ENCODE measurements around the gene NACA2. TPM values are rescaled to one million over a fixed set of nuclear protein-coding genes. Genes with fewer than 3 reads are reported as not detected.
A peak's percentile ranks its signal among the peaks of the same experiment; 100 is the strongest.

The NACA2 gene
- polyA plus RNA-seq, 2 of the 4 experiments (the other 2 are of a cell fraction): 0.34 to 0.40 TPM

DNA sequence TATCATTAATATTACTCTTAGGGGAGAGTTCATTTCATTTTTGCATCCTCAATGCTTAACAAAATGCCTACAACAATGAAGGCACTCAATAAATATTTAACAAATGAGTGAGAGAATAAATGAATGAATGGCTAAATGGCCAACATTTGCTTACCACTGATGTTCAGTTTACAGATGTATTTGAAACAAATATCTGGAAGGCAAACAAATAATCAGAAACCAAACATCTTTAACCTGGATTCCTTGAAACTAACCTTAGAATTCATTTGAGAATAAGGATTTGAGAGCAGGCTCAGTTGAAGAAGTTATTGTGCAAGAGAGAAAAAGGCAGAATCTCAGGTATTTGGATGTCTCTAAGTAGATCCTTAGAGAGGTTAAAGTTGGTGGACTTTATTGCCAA, 8.4 kb downstream of the NACA2 start:
- DNase-seq (ENCODE audit: low read depth in 1 of 2, low spot score in 1 of 2): no peak
- CTCF ChIA-PET: interaction anchor here (0.6 to 11.5 kb wide), 15 partner anchors 8 to 611 kb away, joined by 3 to 138 read pairs (median 4); no protein-coding TSS in a partner anchor
- H3K27ac ChIP-seq: no peak overlapping the region
- no peak for ATAC-seq
- no peaks in the 10 kb centered on the region for H3K9me3 ChIP-seq
- H3K4me2 ChIP-seq: peak overlapping the region; percentile 19; the same call in 2 of the 3 replicates
- H3K4me3 ChIP-seq: no peak overlapping the region
- TF ChIP-seq MYC (IDR thresholded peaks at IDR 0.05; ENCODE audit: borderline replicate concordance, low read length) (no peak), ZNF302 (CRISPR knock-in tag; IDR thresholded peaks at IDR 0.05) (no peak), HEYL (CRISPR knock-in tag; IDR thresholded peaks at IDR 0.05) (no peak), ZSCAN20 (CRISPR knock-in tag; IDR thresholded peaks at IDR 0.05) (no peak), MAFK (IDR thresholded peaks at IDR 0.05; ENCODE audit: partially characterized antibody) (no peak), FOSB (CRISPR knock-in tag; IDR thresholded peaks at IDR 0.05) (no peak), GATA3 (IDR thresholded peaks at IDR 0.05; ENCODE audit: borderline replicate concordance) (no peak), CEBPB (IDR thresholded peaks at IDR 0.05) (no peak), POLR2AphosphoS2 (conservative IDR thresholded peaks at IDR 0.05; ENCODE audit: low read length) (no peak), FOSL2 (IDR thresholded peaks at IDR 0.05) (no peak), FOSL2 (CRISPR knock-in tag; IDR thresholded peaks at IDR 0.05) (no peak), EP300 (IDR thresholded peaks at IDR 0.05) (no peak)
- TF ChIP-seq, protein P1, sequence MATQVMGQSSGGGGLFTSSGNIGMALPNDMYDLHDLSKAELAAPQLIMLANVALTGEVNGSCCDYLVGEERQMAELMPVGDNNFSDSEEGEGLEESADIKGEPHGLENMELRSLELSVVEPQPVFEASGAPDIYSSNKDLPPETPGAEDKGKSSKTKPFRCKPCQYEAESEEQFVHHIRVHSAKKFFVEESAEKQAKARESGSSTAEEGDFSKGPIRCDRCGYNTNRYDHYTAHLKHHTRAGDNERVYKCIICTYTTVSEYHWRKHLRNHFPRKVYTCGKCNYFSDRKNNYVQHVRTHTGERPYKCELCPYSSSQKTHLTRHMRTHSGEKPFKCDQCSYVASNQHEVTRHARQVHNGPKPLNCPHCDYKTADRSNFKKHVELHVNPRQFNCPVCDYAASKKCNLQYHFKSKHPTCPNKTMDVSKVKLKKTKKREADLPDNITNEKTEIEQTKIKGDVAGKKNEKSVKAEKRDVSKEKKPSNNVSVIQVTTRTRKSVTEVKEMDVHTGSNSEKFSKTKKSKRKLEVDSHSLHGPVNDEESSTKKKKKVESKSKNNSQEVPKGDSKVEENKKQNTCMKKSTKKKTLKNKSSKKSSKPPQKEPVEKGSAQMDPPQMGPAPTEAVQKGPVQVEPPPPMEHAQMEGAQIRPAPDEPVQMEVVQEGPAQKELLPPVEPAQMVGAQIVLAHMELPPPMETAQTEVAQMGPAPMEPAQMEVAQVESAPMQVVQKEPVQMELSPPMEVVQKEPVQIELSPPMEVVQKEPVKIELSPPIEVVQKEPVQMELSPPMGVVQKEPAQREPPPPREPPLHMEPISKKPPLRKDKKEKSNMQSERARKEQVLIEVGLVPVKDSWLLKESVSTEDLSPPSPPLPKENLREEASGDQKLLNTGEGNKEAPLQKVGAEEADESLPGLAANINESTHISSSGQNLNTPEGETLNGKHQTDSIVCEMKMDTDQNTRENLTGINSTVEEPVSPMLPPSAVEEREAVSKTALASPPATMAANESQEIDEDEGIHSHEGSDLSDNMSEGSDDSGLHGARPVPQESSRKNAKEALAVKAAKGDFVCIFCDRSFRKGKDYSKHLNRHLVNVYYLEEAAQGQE (IDR thresholded peaks at IDR 0.05): no peak
- POLR2A ChIA-PET: interaction anchor here (0.5 kb wide), 1 partner anchor 281 kb away, joined by 4 read pairs; the partner anchor contains the start of gene BRIP1
- peaks cover 29% of the 10 kb centered on the region for H3K4me1 ChIP-seq
- FAIRE-seq: no peak

DNA sequence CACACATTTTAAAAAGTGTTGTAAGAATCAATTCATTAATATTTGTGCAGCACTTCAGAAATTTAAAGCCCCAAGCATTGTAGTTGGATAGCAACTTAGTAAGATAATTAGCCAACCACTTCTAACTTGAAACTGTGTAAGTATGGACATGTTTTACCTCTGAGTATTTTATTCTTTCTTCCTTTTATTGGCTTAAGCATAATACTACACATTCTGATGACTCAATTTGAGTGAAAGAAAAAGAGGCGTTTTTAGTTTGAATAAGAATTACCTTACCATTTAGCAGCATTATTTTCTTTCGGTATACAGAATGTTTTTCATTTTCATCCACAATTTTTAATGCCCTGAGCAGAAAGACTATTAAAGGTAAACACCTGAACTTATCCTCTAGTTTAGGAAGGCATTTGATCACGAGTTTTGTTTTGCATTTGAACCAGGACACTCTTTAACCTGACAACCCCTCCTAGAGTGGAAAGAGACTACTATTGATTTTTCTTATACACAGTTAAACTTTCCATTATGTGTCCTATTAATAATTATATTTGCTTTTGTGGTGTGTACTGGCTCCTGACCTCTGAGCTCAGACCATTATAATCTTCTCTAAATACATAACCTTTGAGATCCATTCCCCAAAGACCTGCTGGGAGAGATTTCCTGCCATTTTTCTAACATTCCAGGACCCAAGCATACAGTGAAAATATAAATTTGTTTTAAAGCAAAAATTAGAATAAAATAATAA, 9.2 kb downstream of the NACA2 start:
- no peak for ATAC-seq
- CTCF ChIA-PET: interaction anchor here (0.9 to 11.5 kb wide), 4 partner anchors 9 to 610 kb away, joined by 3 to 138 read pairs (median 4); no protein-coding TSS in a partner anchor
- POLR2A ChIA-PET: no interaction called here
- peak; percentile 78 for FAIRE-seq
- 14% methylated on average over 3 of the region's 3 CpGs for WGBS (ENCODE audit: missing lambda C conversion rate)
- DNase-seq (ENCODE audit: low read depth in 1 of 2, low spot score in 1 of 2): no peak
- Histone ChIP-seq H3K4me2 (peak overlapping the region; percentile 44), H3K27ac (no peak overlapping the region), H3K9me3 (no peaks in the 10 kb centered on the region), H3K4me3 (no peak overlapping the region), H3K4me1 (peaks cover 29% of the 10 kb centered on the region)
- no peak for TF ChIP-seq ESRRA (IDR thresholded peaks at IDR 0.05; ENCODE audit: borderline replicate concordance, low read length)
- TF ChIP-seq, protein P2, sequence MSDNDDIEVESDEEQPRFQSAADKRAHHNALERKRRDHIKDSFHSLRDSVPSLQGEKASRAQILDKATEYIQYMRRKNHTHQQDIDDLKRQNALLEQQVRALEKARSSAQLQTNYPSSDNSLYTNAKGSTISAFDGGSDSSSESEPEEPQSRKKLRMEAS (IDR thresholded peaks at IDR 0.05): no peak
- no peak for TF ChIP-seq RARB (CRISPR knock-in tag; IDR thresholded peaks at IDR 0.05)
- TF ChIP-seq EHF (CRISPR knock-in tag; IDR thresholded peaks at IDR 0.05): no peak
- TF ChIP-seq ZNF302 (CRISPR knock-in tag; IDR thresholded peaks at IDR 0.05): no peak
- no peak for TF ChIP-seq BHLHE40 (IDR thresholded peaks at IDR 0.05; ENCODE audit: low read depth, low read length)
- no peak for TF ChIP-seq ELK1 (IDR thresholded peaks at IDR 0.05; ENCODE audit: low read depth, low read length)
- TF ChIP-seq GATA3 (IDR thresholded peaks at IDR 0.05; ENCODE audit: borderline replicate concordance): no peak
- no peak for TF ChIP-seq CBX8 (IDR thresholded peaks at IDR 0.05)
